LNCAP (cell line): ENCODE data around the gene AMER3.

Experiments
- CTCF ChIP-seq: fragments of 450-650 bp; IDR thresholded peaks from 2 replicates; pipeline ENCODE4 v1.5.1; 2017; ENCODE audit warnings: mild to moderate bottlenecking

Gene AMER3

GRCh38 chr2:130764821-130765115, 9.4 kb downstream of the AMER3 start:
- no peak for TF ChIP-seq CTCF

GRCh38 chr2:130765464-130765863, 10.1 kb downstream of the AMER3 start:
- no peak for TF ChIP-seq CTCF

DNA sequence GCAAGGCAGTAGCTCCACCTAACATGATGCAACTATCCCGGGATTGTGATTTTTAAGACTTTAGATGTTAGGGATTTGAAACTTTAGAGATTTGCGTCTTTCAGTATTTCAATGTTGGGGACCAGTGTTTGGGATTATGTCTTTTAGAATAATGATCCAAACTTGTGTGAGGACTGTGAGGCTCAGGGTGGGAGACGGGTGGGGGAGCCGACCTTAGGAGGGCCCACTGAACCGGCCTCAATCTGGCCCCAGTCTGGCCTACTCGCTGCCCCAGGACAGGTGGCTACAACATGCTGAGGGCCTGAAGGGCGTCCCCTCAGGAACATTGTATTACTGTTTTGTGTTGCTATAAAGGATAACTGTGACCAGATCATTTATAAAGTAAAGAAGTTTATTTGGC, 10.7 kb downstream of the AMER3 start:
- TF ChIP-seq CTCF, result no peak

DNA sequence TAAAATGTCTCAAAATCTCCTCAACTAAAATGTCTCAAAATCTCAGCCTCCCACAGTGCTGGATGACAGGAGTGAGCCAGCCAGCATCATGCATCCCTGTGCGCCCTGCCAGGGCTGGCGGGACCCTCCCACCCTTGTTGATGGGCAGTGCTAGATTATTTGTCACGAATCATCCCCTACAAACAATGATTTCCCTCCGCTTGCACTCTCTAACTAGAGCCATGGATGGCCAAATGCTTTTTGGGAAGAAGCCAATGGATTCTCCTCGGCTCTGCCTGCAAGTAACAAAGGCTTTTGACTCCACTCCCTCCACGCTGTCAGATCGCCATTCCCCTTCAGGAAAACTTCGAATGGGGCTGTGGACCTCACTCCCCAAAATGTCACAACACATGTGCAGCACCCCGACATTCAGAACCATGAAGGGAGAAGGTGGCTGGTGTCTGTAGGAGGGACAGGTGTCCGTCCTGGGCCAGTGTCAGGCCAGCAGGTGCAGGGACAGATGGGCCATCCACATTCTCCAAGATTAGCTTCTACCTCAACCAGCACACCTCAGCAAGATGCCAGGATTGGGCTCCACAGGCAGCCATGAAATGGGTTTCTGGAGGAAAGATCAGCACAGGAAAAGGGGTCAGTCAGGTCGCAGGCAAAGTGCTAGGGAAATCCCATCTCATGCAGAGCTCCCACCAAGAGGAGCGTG, 11.5 kb downstream of the AMER3 start:
- TF ChIP-seq CTCF, result no peak

DNA sequence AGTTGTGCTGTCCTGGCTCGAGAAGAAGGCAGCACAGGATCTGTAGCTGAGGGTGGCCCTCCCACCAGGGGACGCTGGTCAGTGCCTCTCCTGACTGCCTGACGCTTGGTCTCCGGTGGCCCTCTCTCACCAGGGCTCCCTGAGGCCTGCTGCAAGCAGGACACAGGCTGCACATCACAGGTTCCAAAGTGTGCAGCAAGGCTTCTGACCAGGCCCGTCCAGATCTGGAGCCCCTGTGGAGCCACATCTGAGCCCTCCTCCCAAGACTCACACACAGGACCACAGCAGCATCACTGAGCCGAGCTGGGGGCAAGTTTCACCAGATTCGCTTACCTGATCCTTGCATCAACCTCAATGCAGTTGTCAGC, 12.1 kb downstream of the AMER3 start:
- TF ChIP-seq CTCF, result no peak

DNA sequence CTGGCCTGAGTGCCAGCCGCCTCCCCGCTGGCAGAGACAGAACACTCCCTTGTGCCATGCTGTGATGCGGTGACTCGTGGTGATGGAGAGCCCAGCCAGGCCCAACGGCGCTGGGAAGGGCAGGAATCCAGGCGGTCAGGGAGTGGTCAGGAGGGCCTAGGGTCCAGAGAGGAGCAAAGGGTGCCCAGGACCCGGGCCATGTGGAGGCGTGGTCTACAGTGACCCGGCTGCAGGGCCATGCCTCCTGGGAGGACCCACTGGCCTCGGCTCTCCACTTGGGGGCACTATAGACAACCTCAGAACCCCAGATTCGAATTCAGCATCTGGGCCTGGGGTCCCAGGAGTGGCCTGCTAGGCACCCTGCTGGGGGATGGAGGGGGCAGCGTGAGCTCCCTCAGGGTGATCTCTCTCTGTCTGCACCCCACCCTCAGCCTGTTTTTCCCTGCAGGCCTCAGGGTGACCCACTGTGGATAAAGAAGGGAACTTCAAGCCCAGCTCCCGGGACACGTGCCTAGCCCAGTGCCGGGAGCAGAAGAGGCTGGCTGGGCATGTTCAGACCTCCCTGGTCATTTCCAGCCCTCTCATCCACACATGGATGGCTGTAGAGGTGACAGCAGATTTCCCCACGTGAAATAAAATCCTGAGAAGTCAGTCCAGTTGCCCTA, 13.0 kb downstream of the AMER3 start:
- no peak for TF ChIP-seq CTCF

- no peak for TF ChIP-seq CTCF
These were observed 14.1 kb downstream of the AMER3 start for GRCh38 chr2:130769343-130769907.
